ENCODE results near the gene IGF2.
A peak's percentile ranks its signal among the peaks of the same experiment; 100 is the strongest.

The IGF2 gene

DNA sequence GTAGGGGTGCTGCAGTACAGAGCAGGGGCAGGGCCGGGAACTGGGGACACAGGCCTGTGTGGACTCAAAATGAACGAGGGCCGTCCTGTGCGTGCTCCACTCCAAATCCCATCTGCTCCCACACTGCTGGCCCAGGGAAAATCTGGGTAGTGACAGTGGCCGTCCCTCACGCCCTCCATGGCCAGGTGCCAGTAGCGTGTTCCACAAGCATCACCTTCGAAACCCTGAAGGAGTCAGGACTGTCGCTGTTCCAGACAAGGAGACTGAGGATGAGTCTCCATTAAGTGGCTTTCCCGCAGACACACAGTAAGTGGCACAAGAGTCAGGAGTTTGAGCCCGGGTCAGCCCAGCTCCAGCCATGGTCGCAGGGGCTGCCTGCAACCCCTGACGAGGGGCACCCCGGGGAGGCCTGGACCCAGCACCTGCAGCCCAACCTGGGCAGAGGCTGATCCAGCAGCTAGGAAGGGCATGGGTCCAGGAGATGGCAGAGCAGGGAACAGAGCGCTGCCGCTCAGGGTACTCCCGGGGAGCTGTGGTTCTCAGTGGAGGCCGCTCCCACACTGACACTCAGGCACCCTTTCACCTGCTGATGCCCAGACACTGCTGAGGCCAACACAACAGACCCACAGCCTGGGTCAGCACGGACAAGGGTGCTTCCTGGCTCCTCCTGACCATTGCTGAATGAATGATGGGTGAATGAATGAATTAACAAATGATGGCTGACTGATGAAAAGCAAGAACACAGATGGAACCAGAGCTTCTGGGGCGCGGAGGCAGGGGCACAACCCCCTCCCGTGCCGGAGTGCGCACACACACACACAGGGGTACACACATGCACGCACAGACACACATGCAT, 35.3 kb downstream of the IGF2 start:
- DNase-seq (ENCODE audit: low read depth in 2 of 2): no peak

GRCh38 chr11:2102883-2103213, 36.3 kb downstream of the IGF2 start:
- no peak for DNase-seq (ENCODE audit: low read depth in 2 of 2)

DNA sequence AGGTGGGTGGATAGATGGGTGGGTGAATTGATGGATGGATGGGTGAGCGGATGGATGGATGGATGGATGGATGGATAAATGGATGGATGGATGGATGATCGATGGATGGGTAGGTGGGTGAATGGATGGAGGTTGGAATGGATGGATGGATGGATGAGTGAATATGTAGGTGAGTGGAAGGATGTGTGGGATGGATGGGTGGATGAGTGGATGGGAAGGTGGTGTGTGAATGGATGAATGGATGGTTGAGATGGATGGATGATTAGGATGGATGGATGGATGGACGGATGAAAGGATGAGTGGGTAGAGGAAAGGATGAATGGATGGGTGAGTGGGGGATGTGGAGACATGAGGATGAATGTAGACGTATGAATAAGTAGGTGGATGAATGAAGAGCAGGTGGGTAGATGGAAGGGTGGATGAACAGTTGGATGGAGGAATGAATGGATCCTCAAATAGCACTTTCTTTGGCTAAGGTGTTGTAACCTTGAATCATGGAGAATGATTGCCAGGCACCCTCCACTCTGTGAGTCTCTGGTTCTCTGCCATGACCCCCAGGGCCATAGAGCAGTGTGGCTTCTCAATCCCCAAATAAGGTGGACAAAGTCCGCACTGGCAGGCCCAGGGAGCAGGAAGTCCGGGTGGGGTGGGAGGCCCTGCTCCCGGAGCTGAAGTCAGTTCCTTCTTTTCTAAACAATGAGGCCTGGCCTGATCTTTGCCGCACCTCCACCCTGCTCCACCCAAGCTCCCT, 36.9 kb downstream of the IGF2 start:
- no peak for DNase-seq (ENCODE audit: low read depth in 2 of 2)

DNA sequence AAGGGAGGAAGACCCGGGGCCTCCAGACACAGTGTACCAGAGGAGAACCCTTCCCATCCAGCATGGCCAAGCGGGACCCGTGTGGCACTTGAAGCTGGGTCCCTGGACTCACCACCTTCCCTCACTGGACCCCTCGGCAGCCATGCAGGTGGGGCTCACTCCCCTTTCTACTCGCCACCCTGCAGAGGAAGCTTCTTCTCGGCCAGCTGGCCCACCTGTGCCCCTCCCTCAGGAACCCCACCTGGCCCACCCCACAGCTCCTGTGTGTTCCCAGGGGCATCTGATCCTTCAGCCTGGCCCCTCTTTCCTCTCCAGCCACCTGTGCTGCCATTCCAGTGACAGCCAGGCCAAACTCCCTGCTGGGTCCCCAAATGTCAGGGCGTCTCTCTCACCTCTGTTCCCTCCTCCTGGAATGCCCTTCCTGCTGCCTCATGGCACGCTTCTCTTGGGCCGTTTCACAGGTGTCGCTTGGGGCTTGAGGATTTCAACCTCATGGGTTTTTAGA, 38.0 kb downstream of the IGF2 start:
- no peak for DNase-seq (ENCODE audit: low read depth in 2 of 2)

DNA sequence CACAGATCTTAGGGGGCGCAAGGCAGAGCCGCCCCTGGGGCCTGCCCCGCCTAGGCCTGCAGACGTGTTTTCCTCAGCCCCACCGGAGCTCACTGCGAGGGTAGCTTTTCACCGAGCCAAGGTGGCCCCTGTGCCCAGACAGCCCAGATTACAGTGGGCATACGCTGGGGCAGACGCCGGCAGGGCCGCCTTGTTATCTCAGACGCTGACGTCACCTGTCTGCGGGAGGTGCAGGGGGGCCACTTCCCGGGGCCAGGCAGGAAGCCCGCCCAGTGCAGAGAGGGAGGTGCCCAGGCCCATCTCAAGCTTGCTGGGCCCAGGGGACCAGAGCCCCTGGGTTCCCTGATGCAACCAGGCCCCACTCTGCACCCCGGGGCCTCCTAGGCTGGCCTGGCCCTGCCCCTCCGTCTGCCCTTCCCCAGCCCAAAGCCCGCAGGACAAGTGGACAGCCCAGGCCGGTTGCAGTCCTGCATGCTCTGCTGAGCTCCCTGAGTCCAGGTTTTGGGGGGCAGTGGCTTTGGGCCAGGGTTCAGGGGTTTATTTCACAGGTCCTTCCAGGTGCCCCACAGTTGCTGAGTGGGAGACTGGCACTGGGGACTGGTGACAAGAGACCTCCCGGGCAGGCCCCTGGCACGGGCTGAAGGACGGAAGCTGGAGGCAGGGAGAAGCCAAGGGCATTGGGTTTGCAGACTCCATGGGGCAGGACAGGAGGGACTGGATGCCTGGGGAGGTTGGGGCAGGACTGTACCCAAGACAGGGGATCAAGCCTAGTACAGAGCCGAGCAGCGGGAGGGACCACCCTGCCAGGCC, 38.6 kb downstream of the IGF2 start:
- DNase-seq (ENCODE audit: low read depth in 2 of 2): no peak

GRCh38 chr11:2099516-2100349, 39.5 kb downstream of the IGF2 start:
- DNase-seq (ENCODE audit: low read depth in 2 of 2): no peak

GRCh38 chr11:2098691-2099515, 40.3 kb downstream of the IGF2 start:
- DNase-seq (ENCODE audit: low read depth in 2 of 2): no peak

DNA sequence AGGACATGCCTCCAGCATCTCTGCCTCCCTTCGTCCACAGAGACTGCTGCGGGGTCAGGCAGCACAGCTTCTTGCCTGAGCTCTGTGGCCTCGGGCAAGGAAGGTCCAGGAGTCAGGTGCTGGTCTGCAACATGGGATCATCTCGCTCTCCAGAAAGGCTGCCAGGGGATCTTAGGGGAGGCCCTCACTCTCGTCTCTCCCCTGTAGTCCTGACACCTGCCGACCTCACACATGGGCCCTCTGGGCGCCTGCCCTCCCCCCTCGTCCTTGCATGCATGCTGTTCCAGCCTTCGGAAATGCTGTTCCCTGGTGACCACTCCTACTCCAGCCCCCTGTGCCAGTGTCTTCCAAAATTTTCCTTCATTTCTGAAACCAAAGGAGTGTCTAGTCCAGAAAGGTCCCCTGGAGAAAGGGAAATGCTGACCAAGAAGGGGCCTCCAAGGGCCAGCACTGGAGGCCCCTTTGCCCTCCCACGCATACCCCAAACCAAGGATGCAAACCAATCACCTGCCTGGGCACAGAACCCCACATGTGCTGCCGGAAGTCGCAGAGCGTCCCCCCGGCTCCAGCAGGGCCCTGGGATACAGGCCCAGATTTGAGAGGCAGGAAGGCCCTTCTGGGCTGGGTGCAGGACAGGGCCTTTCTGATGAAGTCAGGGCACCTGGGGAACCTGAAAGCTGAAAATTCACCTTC, 41.0 kb downstream of the IGF2 start:
- DNase-seq (ENCODE audit: low read depth in 2 of 2): no peak

DNA sequence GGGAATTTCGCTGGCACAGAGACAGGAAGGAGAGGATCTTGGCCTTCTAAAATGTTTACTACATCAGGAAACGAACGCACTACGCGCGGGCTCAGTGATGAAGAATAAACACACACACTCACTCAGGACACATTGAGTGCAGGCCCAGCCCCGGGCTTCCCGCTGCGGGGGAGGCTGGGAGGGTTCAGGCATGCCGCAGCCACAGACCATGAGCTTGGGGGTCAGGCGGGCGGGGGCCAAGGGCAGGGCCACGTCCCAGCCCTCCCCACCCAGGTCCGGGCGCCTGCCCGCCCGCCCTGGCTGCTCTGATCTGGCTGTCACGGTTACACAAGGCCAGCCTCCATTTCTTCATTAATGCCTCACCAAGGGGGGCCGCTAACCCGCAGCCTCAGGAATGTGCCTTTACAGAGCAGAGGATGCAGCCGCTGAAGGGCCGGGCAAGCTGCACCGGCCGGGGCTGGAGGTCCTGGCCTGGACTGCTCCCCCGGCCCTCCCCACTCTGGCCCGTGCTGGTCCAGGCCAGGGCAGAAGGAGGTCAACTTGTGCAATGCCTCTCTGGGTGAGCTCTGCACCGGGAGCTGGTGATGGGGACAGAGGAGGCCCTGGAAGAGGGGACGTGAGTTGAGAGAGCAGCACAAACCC, 41.7 kb downstream of the IGF2 start:
- DNase-seq (ENCODE audit: low read depth in 2 of 2): no peak

DNA sequence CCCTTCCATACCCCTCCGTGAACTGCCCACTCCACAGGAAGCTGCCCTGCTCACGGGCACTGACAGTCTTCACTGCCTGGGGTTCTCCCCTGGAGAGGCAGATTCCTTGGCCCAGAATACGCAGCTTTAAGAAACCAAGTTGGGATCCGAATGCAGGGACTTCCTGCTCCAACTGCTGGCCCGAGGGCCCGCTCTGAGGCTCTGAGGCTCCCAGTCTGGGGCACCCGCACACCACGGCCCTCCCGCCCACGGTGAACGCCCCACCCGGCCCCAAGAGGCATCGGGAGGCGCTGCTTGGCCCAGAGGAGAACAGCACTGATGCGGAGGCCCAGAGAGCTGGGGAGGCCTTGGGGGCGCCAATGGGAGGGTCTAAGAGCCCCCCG, 42.3 kb downstream of the IGF2 start:
- DNase-seq (ENCODE audit: low read depth in 2 of 2): no peak

DNA sequence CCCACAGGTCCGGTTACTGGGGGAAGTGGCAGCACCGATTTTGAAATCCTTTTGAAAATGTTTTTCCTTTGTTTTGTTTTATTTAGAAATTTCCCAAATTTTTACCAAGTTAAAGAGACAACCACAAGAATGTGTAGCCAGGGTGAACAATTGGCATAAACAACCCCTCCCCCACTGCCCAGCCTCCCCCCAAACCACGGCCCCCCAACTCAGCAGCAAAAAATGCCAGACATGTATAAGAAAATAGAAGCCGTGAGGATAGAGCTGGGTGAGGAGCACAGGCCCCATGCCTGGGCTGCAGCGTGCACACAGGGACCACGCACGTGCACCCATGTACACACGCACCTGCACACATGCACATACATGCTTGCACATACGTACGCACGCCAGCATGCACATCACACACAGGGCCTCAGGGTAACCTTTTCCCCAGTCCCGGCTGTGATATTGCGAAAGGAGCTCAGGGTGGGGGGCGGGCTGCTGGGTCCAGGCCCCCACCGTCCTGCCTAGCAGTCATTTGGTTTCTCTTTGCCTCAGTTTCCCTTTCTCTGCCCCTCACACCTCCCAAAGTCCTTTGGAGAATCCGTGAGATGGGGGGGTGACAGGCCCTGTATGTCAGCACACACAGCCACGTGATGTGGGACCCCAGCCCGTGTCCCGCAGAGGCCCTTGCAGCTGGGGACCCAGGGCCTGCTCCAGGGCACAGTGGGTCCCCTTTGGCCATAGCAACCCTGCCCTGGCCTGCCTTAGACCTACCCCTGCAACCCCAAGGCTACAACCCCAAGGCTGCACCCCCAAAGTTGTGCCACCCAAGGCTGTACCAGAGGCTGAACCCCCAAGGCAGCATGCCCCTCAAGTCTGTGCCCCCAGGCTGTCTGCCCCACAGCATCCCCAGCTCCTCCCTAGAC, 42.9 kb downstream of the IGF2 start:
- DNase-seq (ENCODE audit: low read depth in 2 of 2): no peak

DNA sequence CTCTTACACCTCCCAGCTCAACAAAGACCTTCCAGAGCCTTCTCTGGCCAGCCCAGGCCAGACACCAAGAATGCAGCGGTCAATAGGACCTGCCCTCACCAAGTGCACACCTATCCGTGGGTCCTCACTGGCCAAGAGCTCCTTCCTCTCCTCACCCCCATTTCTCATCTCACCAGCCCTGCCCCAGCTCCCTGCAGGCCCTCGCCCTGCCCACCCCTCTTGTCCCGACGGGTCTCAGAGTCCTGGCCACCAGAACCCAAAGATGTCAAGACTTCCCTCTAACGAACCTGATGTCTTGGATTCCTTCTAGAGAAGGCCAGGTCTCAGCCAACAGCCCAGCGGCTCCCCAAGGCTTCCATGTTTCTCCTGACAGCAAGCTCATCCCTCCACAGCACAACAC, 43.6 kb downstream of the IGF2 start:
- DNase-seq (ENCODE audit: low read depth in 2 of 2): no peak

DNA sequence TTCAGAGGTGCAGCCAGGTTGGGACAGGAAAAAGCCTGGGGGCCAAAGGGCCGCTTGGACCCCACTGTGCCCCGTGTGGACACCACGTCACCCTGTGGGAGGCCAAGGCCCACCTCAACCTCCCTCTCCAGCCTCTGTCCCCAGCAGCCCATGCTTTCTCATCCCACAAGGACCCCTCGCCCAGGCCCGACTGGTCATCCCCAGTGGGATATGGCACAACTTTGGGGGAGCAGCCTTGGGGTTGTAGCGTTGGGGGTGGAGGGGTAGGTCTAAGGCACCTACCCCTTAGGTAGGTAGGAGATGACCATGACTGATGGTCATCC, 44.0 kb downstream of the IGF2 start:
- DNase-seq (ENCODE audit: low read depth in 2 of 2): no peak

- DNase-seq (ENCODE audit: low read depth in 2 of 2): no peak
Measured at GRCh38 chr11:2094354-2095197, 44.6 kb downstream of the IGF2 start.

GRCh38 chr11:2093575-2094353, 45.4 kb downstream of the IGF2 start:
- no peak for DNase-seq (ENCODE audit: low read depth in 2 of 2)

GRCh38 chr11:2092956-2093412, 46.2 kb downstream of the IGF2 start:
- DNase-seq (ENCODE audit: low read depth in 2 of 2): peak in 1 of 2 donors; percentile 15

DNA sequence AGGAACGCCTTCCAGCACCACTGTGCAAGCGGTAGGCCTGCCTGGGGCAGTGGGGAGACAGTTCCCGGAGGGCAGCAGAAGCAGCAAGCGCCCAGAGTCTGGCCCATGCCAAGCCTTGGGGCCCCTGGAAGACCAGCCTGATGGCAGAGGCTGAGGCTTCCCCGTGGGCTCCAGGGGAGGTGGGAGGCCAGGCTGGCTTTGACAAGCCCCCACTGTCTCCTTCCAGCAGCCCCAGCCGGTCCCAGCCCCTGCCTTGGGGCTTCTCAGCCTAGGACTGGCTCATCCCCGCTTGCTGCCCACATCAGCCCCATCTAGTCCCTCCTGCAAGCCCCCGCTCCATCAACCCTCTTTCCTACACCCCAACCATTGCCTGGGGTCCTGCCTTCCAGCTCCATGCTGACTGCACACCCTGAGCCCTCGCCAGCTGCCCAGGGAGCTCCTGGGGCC, 46.7 kb downstream of the IGF2 start:
- DNase-seq (ENCODE audit: low read depth in 2 of 2): no peak

Measured in stimulated activated CD4-positive, alpha-beta T cell treated with anti-CD3 and anti-CD28 coated beads, Interleukin-15, amount 100 ng/mL, for 48 hours (primary cell).